IMR-90 (cell line): Measurements from ENCODE around the gene SLC9C2. TPM values are rescaled to one million over a fixed set of nuclear protein-coding genes. Genes with fewer than 3 reads are reported as not detected.

ENCODE experiments used
- ATAC-seq: fragments of 200-7000 bp; cut with Tn5 transposase; 2 replicates; pipeline ENCODE4 v1.9.1; 2020; ENCODE audit warnings: low read depth, mild to moderate bottlenecking, moderate library complexity
- BruUV-seq: library from RNA; stranded (reverse); fragments of 400-500 nt; replicated peaks from 2 replicates; lab custom pipeline; 2021; lab: Mats Ljungman, UMichigan
- CTCF ChIA-PET: fragments of 300-600 bp; formaldehyde crosslinking; extraction: SDS; loops from one replicate; lab custom pipeline; 2021; ENCODE audit warnings: antibody characterized with exemption; lab: Yijun Ruan, JAX
- POLR2A ChIA-PET: fragments of 300-600 bp; sonication (Branson Sonifier 250); formaldehyde crosslinking; loops from one replicate; lab custom pipeline; 2022; ENCODE audit warnings: antibody characterized with exemption; ENCODE audit not compliant: unreplicated experiment; lab: Charles Lee
- DNase-seq: peaks from one replicate; pipeline ENCODE4 v3.0.0; 2013
- H2AFZ ChIP-seq: replicated peaks from 2 replicates; pipeline ENCODE3; 2013; ENCODE audit warnings: low read length, mild to moderate bottlenecking; ENCODE audit not compliant: poor library complexity
- H2AK5ac ChIP-seq: 2 replicates; pipeline ENCODE4 v1.6.1; 2013; ENCODE audit warnings: low read depth, low read length, inconsistent platforms
- H2AK9ac ChIP-seq: replicated peaks from 2 replicates; pipeline ENCODE3; 2013; ENCODE audit warnings: mild to moderate bottlenecking, low read depth, low read length, moderate library complexity; ENCODE audit not compliant: poor library complexity
- H2BK120ac ChIP-seq: 2 replicates; pipeline ENCODE4 v1.6.1; 2013; ENCODE audit warnings: low read depth, low read length, inconsistent platforms
- H2BK15ac ChIP-seq: 3 replicates; pipeline ENCODE4 v1.6.1; 2013; ENCODE audit warnings: low read depth, low read length, inconsistent platforms
- H2BK20ac ChIP-seq: 2 replicates; pipeline ENCODE4 v1.6.1; 2013; ENCODE audit warnings: low read depth, mild to moderate bottlenecking, inconsistent platforms, low read length, moderate library complexity
- H2BK5ac ChIP-seq: 2 replicates; pipeline ENCODE4 v1.6.1; 2013; ENCODE audit warnings: mild to moderate bottlenecking, low read depth, low read length, inconsistent platforms; ENCODE audit not compliant: poor library complexity, severe bottlenecking
- H3K14ac ChIP-seq: replicated peaks from 2 replicates; pipeline ENCODE4 v1.6.1; 2013; ENCODE audit warnings: low read depth, low read length, inconsistent platforms
- H3K18ac ChIP-seq: 2 replicates; pipeline ENCODE4 v1.6.1; 2013; ENCODE audit warnings: low read depth, low read length, control low read depth
- H3K23ac ChIP-seq: 2 replicates; pipeline ENCODE4 v1.6.1; 2013; ENCODE audit warnings: low read depth, low read length, inconsistent platforms
- H3K27ac ChIP-seq: 2 replicates; pipeline ENCODE4 v1.5.1; 2013; ENCODE audit warnings: mild to moderate bottlenecking, control low read depth, low read length; ENCODE audit not compliant: insufficient read depth
- H3K27me3 ChIP-seq: 2 replicates; pipeline ENCODE4 v1.6.1; 2013; ENCODE audit warnings: low read length; ENCODE audit not compliant: control insufficient read depth, insufficient read depth
- H3K36me3 ChIP-seq: 2 replicates; pipeline ENCODE4 v1.6.1; 2013; ENCODE audit warnings: low read length, mixed read lengths; ENCODE audit not compliant: control insufficient read depth, insufficient read depth
- H3K4ac ChIP-seq: 2 replicates; pipeline ENCODE4 v1.6.1; 2013; ENCODE audit warnings: low read depth, low read length, inconsistent platforms
- H3K4me1 ChIP-seq: 2 replicates; pipeline ENCODE4 v1.6.1; 2013; ENCODE audit warnings: low read length, mixed read lengths; ENCODE audit not compliant: control insufficient read depth, insufficient read depth
- H3K4me2 ChIP-seq: 2 replicates; pipeline ENCODE4 v1.6.1; 2013; ENCODE audit warnings: low read depth, mild to moderate bottlenecking, control low read depth, low read length, moderate library complexity
- H3K4me3 ChIP-seq: 2 replicates; pipeline ENCODE4 v1.5.1; 2013; ENCODE audit warnings: low read depth, mild to moderate bottlenecking, control low read depth, low read length, moderate library complexity; ENCODE audit not compliant: insufficient read depth
- H3K56ac ChIP-seq: 2 replicates; pipeline ENCODE4 v1.6.1; 2013; ENCODE audit warnings: low read length, inconsistent platforms; ENCODE audit not compliant: insufficient read depth; ENCODE audit errors: extremely low read depth
- H3K79me1 ChIP-seq, 2 experiments: 2 replicates each; pipeline ENCODE4 v1.6.1; 2013; ENCODE audit warnings: low read length in 2 of 2, inconsistent platforms in 1 of 2, low read depth in 1 of 2
- H3K9ac ChIP-seq: 2 replicates; pipeline ENCODE4 v1.6.1; 2013; ENCODE audit warnings: low read depth, low read length, control low read depth
- H3K9me1 ChIP-seq: 2 replicates; pipeline ENCODE4 v1.6.1; 2013; ENCODE audit warnings: low read length, inconsistent platforms; ENCODE audit not compliant: insufficient read depth
- H3K9me3 ChIP-seq: 2 replicates; pipeline ENCODE4 v1.6.1; 2013; ENCODE audit warnings: low read length; ENCODE audit not compliant: control insufficient read depth, insufficient read depth
- H4K20me1 ChIP-seq: 2 replicates; pipeline ENCODE4 v1.6.1; 2013; ENCODE audit warnings: low read length, inconsistent platforms; ENCODE audit not compliant: insufficient read depth
- H4K5ac ChIP-seq: 2 replicates; pipeline ENCODE4 v1.6.1; 2013; ENCODE audit warnings: mild to moderate bottlenecking, low read depth, low read length, control low read depth
- H4K8ac ChIP-seq, 2 experiments: 2 replicates each; pipeline ENCODE4 v1.6.1; 2013; ENCODE audit warnings: low read depth in 2 of 2, low read length in 2 of 2, control low read depth in 1 of 2, inconsistent platforms in 1 of 2
- H4K91ac ChIP-seq: 2 replicates; pipeline ENCODE4 v1.6.1; 2013; ENCODE audit warnings: low read depth, low read length, inconsistent platforms; ENCODE audit not compliant: insufficient read depth
- BHLHE40 ChIP-seq: fragments of 150-350 bp; IDR thresholded peaks from 2 replicates; pipeline ENCODE4 v1.6.1; 2016; ENCODE audit warnings: mild to moderate bottlenecking, low read depth, low read length
- CHD1 ChIP-seq: IDR thresholded peaks from 2 replicates; pipeline ENCODE4 v1.6.1; 2012; ENCODE audit warnings: low read depth, low read length, improper control_type of control experiment
- MAFK ChIP-seq: IDR thresholded peaks from 2 replicates; pipeline ENCODE4 v1.6.1; 2012; ENCODE audit warnings: low read depth, low read length, improper control_type of control experiment
- MAZ ChIP-seq: IDR thresholded peaks from 2 replicates; pipeline ENCODE4 v1.6.1; 2012; ENCODE audit warnings: low read depth, mild to moderate bottlenecking, low read length, improper control_type of control experiment, moderate library complexity, borderline replicate concordance
- POLR2A ChIP-seq: IDR thresholded peaks from 2 replicates; pipeline ENCODE4 v1.6.1; 2012; ENCODE audit warnings: mild to moderate bottlenecking, low read depth, low read length
- WGBS, 2 experiments: methylation state at CpG; one replicate each; pipeline versions ENCODE4 v1.1.5 to v1.1.7; 2013; ENCODE audit warnings: missing lambda C conversion rate in 2 of 2; ENCODE audit not compliant: insufficient read length in 1 of 2; ENCODE audit errors: extremely low coverage in 2 of 2; 5-methylcytosine and 5-hydroxymethylcytosine counted together
- dilution Hi-C: fragments of 300-500 bp; cut with HindIII; formaldehyde crosslinking; loops from one replicate; pipeline ENCODE4 v1.14.3; 2018; ENCODE audit warnings: low sequenced_read_pairs; ENCODE audit not compliant: unreplicated experiment
- in situ Hi-C: fragments of 300-500 bp; cut with MboI; formaldehyde crosslinking; loops from 3 replicates; pipeline ENCODE4 v1.14.3; 2019; ENCODE audit warnings: low sequenced_read_pairs, inconsistent platforms, mixed read lengths
- intact Hi-C: fragments of 100-400 bp; cut with micrococcal nuclease; formaldehyde crosslinking; loops from 2 replicates; pipeline ENCODE4 v1.10.0; 2022
- polyA plus RNA-seq, 3 experiments: library from polyadenylated mRNA; depleted of rRNA; stranded (reverse); fragments of >200 nt; gene quantifications; 2 replicates each; pipeline ENCODE4 v1.2.3, GENCODE V29; 2012; ENCODE audit warnings: low replicate concordance in 1 of 3
- total RNA-seq: library from RNA; depleted of rRNA; stranded (reverse); fragments of >200 nt; gene quantifications from 2 replicates; pipeline ENCODE4 v1.2.3, GENCODE V29; 2012

SLC9C2 gene
- total and polyA plus RNA-seq, 2 of the 4 experiments (the other 2 are of a cell fraction), result not detected

- no peak overlapping the region for H2BK120ac ChIP-seq
- H4K91ac ChIP-seq, result no peak overlapping the region
- DNase-seq, result no peak
- ChIA-PET POLR2A (no interaction called here), CTCF (no interaction called here)
- H2AK5ac ChIP-seq, result no peak overlapping the region
- H3K36me3 ChIP-seq, result no peaks in the 10 kb centered on the region
- no peaks in the 10 kb centered on the region for H3K27me3 ChIP-seq
- no peaks in the 10 kb centered on the region for H3K79me1 ChIP-seq
- H4K5ac ChIP-seq, result no peak overlapping the region
- intact Hi-C loops, result no loop called here
- dilution Hi-C loops, result no loop called here
- H2BK20ac ChIP-seq, result no peak overlapping the region
- no peaks in the 10 kb centered on the region for H3K4me1 ChIP-seq
- no peak overlapping the region for H3K4me2 ChIP-seq
- in situ Hi-C loops, result no loop called here
- H3K18ac ChIP-seq, result no peak overlapping the region
- H3K9me1 ChIP-seq, result no peaks in the 10 kb centered on the region
- H3K4me3 ChIP-seq, result no peak overlapping the region
- BruUV-seq, result no TSS peak
- no peak overlapping the region for H4K8ac ChIP-seq
- ATAC-seq, result no peak
- no peak overlapping the region for H3K56ac ChIP-seq
- no peak overlapping the region for H3K23ac ChIP-seq
- no peak overlapping the region for H2AFZ ChIP-seq
- TF ChIP-seq POLR2A (no peak), MAFK (peak; percentile 90), BHLHE40 (no peak), CHD1 (no peak), MAZ (no peak)
- H2AK9ac ChIP-seq, result no peak overlapping the region
- WGBS, 2 experiments, result no CpG with 5 or more reads among the region's 1 CpG
- no peaks in the 10 kb centered on the region for H3K9me3 ChIP-seq
- H3K4ac ChIP-seq, result no peak overlapping the region
- H2BK15ac ChIP-seq, result no peak overlapping the region
- no peaks in the 10 kb centered on the region for H4K20me1 ChIP-seq
- H2BK5ac ChIP-seq, result no peak overlapping the region
- H3K9ac ChIP-seq, result no peak overlapping the region
- H3K27ac ChIP-seq, result no peak overlapping the region
- no peak overlapping the region for H3K14ac ChIP-seq
Observed at GRCh38 chr1:173561263-173561662, 41.6 kb downstream of the SLC9C2 start.
